ENCODE results near the gene FOXN3. TPM values are rescaled to one million over a fixed set of nuclear protein-coding genes. Genes with fewer than 3 reads are reported as not detected.
A peak's percentile ranks its signal among the peaks of the same experiment; 100 is the strongest.

The FOXN3 gene
- polyA plus RNA-seq, 2 of the 4 experiments (the other 2 are of a cell fraction), result 6.0 to 6.4 TPM

GRCh38 chr14:89429199-89430181 is 12.5 kb upstream of the FOXN3 start:
- H3K9me3 ChIP-seq, result no peaks in the 10 kb centered on the region
- H3K4me3 ChIP-seq, result no peak overlapping the region
- DNase-seq (ENCODE audit: low read depth in 1 of 2, low spot score in 1 of 2), result no peak
- TF ChIP-seq JUNB (IDR thresholded peaks at IDR 0.05) (no peak), RARB (CRISPR knock-in tag; IDR thresholded peaks at IDR 0.05) (no peak), CBX2 (IDR thresholded peaks at IDR 0.05; ENCODE audit: borderline replicate concordance, low read depth) (no peak), EHF (CRISPR knock-in tag; IDR thresholded peaks at IDR 0.05) (no peak), BCL3 (IDR thresholded peaks at IDR 0.05) (no peak), POLR2A (IDR thresholded peaks at IDR 0.05; ENCODE audit: low read length) (no peak)
- H3K27ac ChIP-seq, result peak overlapping the region in 1 of 2 experiments; percentile 22; a peak in 1 of 6 replicates
- no peak overlapping the region for H3K4me2 ChIP-seq
- no peak for ATAC-seq
- POLR2A ChIA-PET, result no interaction called here
- CTCF ChIA-PET, result interaction anchor here (0.6 to 1.0 kb wide), 2 partner anchors 11 to 239 kb away, joined by 3 read pairs; no protein-coding TSS in a partner anchor
- 63% methylated on average over 14 of the region's 14 CpGs for WGBS (ENCODE audit: missing lambda C conversion rate)
- H3K4me1 ChIP-seq, result no peaks in the 10 kb centered on the region
- FAIRE-seq, result no peak

GRCh38 chr14:89428546-89429198 is 11.6 kb upstream of the FOXN3 start:
- peak in 1 of 2 experiments; percentile 30; a peak in 1 of 6 replicates for ATAC-seq
- Histone ChIP-seq H3K4me2 (no peak overlapping the region), H3K4me1 (no peaks in the 10 kb centered on the region), H3K4me3 (no peak overlapping the region), H3K9me3 (no peaks in the 10 kb centered on the region), H3K27ac (peak overlapping the region in 1 of 2 experiments; percentile 22; a peak in 1 of 6 replicates)
- no peak for TF ChIP-seq HOXA7 (CRISPR knock-in tag; IDR thresholded peaks at IDR 0.05)
- TF ChIP-seq, protein P1, sequence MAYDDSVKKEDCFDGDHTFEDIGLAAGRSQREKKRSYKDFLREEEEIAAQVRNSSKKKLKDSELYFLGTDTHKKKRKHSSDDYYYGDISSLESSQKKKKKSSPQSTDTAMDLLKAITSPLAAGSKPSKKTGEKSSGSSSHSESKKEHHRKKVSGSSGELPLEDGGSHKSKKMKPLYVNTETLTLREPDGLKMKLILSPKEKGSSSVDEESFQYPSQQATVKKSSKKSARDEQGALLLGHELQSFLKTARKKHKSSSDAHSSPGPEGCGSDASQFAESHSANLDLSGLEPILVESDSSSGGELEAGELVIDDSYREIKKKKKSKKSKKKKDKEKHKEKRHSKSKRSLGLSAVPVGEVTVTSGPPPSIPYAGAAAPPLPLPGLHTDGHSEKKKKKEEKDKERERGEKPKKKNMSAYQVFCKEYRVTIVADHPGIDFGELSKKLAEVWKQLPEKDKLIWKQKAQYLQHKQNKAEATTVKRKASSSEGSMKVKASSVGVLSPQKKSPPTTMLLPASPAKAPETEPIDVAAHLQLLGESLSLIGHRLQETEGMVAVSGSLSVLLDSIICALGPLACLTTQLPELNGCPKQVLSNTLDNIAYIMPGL (CRISPR knock-in tag; IDR thresholded peaks at IDR 0.05; ENCODE audit: borderline replicate concordance), result no peak
- no peak for TF ChIP-seq RAD21 (conservative IDR thresholded peaks at IDR 0.05 in 1 of 2, IDR thresholded peaks at IDR 0.05 in 1 of 2)
- TF ChIP-seq HDAC2 (IDR thresholded peaks at IDR 0.05), result no peak
- TF ChIP-seq EHMT2 (IDR thresholded peaks at IDR 0.05; ENCODE audit: low read depth), result no peak
- no peak for TF ChIP-seq RNF2 (IDR thresholded peaks at IDR 0.05; ENCODE audit: borderline replicate concordance, low read depth)
- no peak for TF ChIP-seq HEYL (CRISPR knock-in tag; IDR thresholded peaks at IDR 0.05)
- TF ChIP-seq POLR2AphosphoS2 (conservative IDR thresholded peaks at IDR 0.05; ENCODE audit: low read length), result no peak
- TF ChIP-seq HOXB13 (CRISPR knock-in tag; IDR thresholded peaks at IDR 0.05; ENCODE audit: low read depth), result no peak
- no peak for TF ChIP-seq RCOR1 (IDR thresholded peaks at IDR 0.05; ENCODE audit: low read depth, low read length)
- TF ChIP-seq HES2 (IDR thresholded peaks at IDR 0.05), result no peak
- TF ChIP-seq BHLHE40 (IDR thresholded peaks at IDR 0.05; ENCODE audit: low read depth, low read length), result no peak
- TF ChIP-seq JUN (IDR thresholded peaks at IDR 0.05), result no peak
- no peak for TF ChIP-seq POLR2A (IDR thresholded peaks at IDR 0.05; ENCODE audit: low read length)
- no peak for TF ChIP-seq EHF (CRISPR knock-in tag; IDR thresholded peaks at IDR 0.05)
- no peak for TF ChIP-seq FOSL2 (IDR thresholded peaks at IDR 0.05)
- no peak for TF ChIP-seq FOSL2 (CRISPR knock-in tag; IDR thresholded peaks at IDR 0.05)
- no peak for TF ChIP-seq SMC3 (IDR thresholded peaks at IDR 0.05)
- no peak for TF ChIP-seq CHD2 (IDR thresholded peaks at IDR 0.05; ENCODE audit: low read length, partially characterized antibody)
- TF ChIP-seq, protein P2, sequence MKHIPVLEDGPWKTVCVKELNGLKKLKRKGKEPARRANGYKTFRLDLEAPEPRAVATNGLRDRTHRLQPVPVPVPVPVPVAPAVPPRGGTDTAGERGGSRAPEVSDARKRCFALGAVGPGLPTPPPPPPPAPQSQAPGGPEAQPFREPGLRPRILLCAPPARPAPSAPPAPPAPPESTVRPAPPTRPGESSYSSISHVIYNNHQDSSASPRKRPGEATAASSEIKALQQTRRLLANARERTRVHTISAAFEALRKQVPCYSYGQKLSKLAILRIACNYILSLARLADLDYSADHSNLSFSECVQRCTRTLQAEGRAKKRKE (CRISPR knock-in tag; IDR thresholded peaks at IDR 0.05; ENCODE audit: low read depth), result no peak
- TF ChIP-seq CEBPB (IDR thresholded peaks at IDR 0.05), result no peak
- no peak for DNase-seq (ENCODE audit: low read depth in 1 of 2, low spot score in 1 of 2)
- CTCF ChIA-PET, result no interaction called here
- FAIRE-seq, result no peak
- POLR2A ChIA-PET, result no interaction called here
- 85% methylated on average over 5 of the region's 17 CpGs for WGBS (ENCODE audit: missing lambda C conversion rate)
